Measurements from ENCODE around the gene NDUFA13.

Gene NDUFA13

GRCh38 chr19:19532806-19533701 is 17.0 kb downstream of the NDUFA13 start:
- H3K9me3 ChIP-seq (ENCODE audit: insufficient read depth, low read length): no peaks in the 10 kb centered on the region
- H3K9ac ChIP-seq (ENCODE audit: insufficient read length, low read depth): peak overlapping the region; percentile 63
- TF ChIP-seq SUZ12 (IDR thresholded peaks at IDR 0.05; ENCODE audit: extremely low read depth, insufficient read depth, insufficient read length): no peak
- no peak for TF ChIP-seq YY1 (IDR thresholded peaks at IDR 0.05; ENCODE audit: insufficient read depth, insufficient read length)
- TF ChIP-seq ZNF274 (IDR thresholded peaks at IDR 0.05; ENCODE audit: low read depth, low read length): no peak
- peaks cover 48% of the 10 kb centered on the region for H3K36me3 ChIP-seq (ENCODE audit: insufficient read depth, insufficient read length, low read length)
- H3K4me1 ChIP-seq (ENCODE audit: insufficient read depth, insufficient read length): peaks cover 33% of the 10 kb centered on the region
- H3K4me3 ChIP-seq (ENCODE audit: insufficient read length, low read depth): no peak overlapping the region
- DNase-seq (ENCODE audit: low read depth, low spot score): no peak
- H3K27me3 ChIP-seq (ENCODE audit: insufficient read depth, insufficient read length): no peaks in the 10 kb centered on the region

- no peak for DNase-seq (ENCODE audit: low read depth, low spot score)
- H3K9me3 ChIP-seq (ENCODE audit: insufficient read depth, low read length): no peaks in the 10 kb centered on the region
- no peak overlapping the region for H3K9ac ChIP-seq (ENCODE audit: insufficient read length, low read depth)
- TF ChIP-seq YY1 (IDR thresholded peaks at IDR 0.05; ENCODE audit: insufficient read depth, insufficient read length) (no peak), SUZ12 (IDR thresholded peaks at IDR 0.05; ENCODE audit: extremely low read depth, insufficient read depth, insufficient read length) (no peak), ZNF274 (IDR thresholded peaks at IDR 0.05; ENCODE audit: low read depth, low read length) (no peak)
- H3K4me1 ChIP-seq (ENCODE audit: insufficient read depth, insufficient read length): peaks cover 35% of the 10 kb centered on the region
- H3K27me3 ChIP-seq (ENCODE audit: insufficient read depth, insufficient read length): no peaks in the 10 kb centered on the region
- H3K36me3 ChIP-seq (ENCODE audit: insufficient read depth, insufficient read length, low read length): peaks cover 42% of the 10 kb centered on the region
- no peak overlapping the region for H3K4me3 ChIP-seq (ENCODE audit: insufficient read length, low read depth)
These were observed 17.8 kb downstream of the NDUFA13 start for GRCh38 chr19:19533841-19534240.

GRCh38 chr19:19534556-19535265 is 18.7 kb downstream of the NDUFA13 start:
- Histone ChIP-seq H3K27me3 (ENCODE audit: insufficient read depth, insufficient read length) (no peaks in the 10 kb centered on the region), H3K36me3 (ENCODE audit: insufficient read depth, insufficient read length, low read length) (peaks cover 33% of the 10 kb centered on the region), H3K9ac (ENCODE audit: insufficient read length, low read depth) (no peak overlapping the region), H3K4me3 (ENCODE audit: insufficient read length, low read depth) (no peak overlapping the region), H3K4me1 (ENCODE audit: insufficient read depth, insufficient read length) (peaks cover 32% of the 10 kb centered on the region), H3K9me3 (ENCODE audit: insufficient read depth, low read length) (no peaks in the 10 kb centered on the region)
- DNase-seq (ENCODE audit: low read depth, low spot score): no peak
- TF ChIP-seq YY1 (IDR thresholded peaks at IDR 0.05; ENCODE audit: insufficient read depth, insufficient read length) (no peak), ZNF274 (IDR thresholded peaks at IDR 0.05; ENCODE audit: low read depth, low read length) (no peak), SUZ12 (IDR thresholded peaks at IDR 0.05; ENCODE audit: extremely low read depth, insufficient read depth, insufficient read length) (no peak)

GRCh38 chr19:19535311-19536191 is 19.5 kb downstream of the NDUFA13 start:
- Histone ChIP-seq H3K27me3 (ENCODE audit: insufficient read depth, insufficient read length) (peaks cover 4% of the 10 kb centered on the region), H3K4me3 (ENCODE audit: insufficient read length, low read depth) (no peak overlapping the region)

GRCh38 chr19:19537075-19538048 is 21.3 kb downstream of the NDUFA13 start:
- TF ChIP-seq SUZ12 (IDR thresholded peaks at IDR 0.05; ENCODE audit: extremely low read depth, insufficient read depth, insufficient read length) (no peak), ZNF274 (IDR thresholded peaks at IDR 0.05; ENCODE audit: low read depth, low read length) (no peak), YY1 (IDR thresholded peaks at IDR 0.05; ENCODE audit: insufficient read depth, insufficient read length) (no peak)
- peak overlapping the region; percentile 66 for H3K4me3 ChIP-seq (ENCODE audit: insufficient read length, low read depth)
- peaks cover 7% of the 10 kb centered on the region for H3K27me3 ChIP-seq (ENCODE audit: insufficient read depth, insufficient read length)
- H3K9ac ChIP-seq (ENCODE audit: insufficient read length, low read depth): no peak overlapping the region
- H3K9me3 ChIP-seq (ENCODE audit: insufficient read depth, low read length): no peaks in the 10 kb centered on the region
- H3K36me3 ChIP-seq (ENCODE audit: insufficient read depth, insufficient read length, low read length): peaks cover 16% of the 10 kb centered on the region
- peaks cover 36% of the 10 kb centered on the region for H3K4me1 ChIP-seq (ENCODE audit: insufficient read depth, insufficient read length)
- no peak for DNase-seq (ENCODE audit: low read depth, low spot score)

More at GRCh38 chr19:19535311-19536191, 19.5 kb downstream of the NDUFA13 start:
- no peaks in the 10 kb centered on the region for H3K9me3 ChIP-seq (ENCODE audit: insufficient read depth, low read length)
- peaks cover 31% of the 10 kb centered on the region for H3K4me1 ChIP-seq (ENCODE audit: insufficient read depth, insufficient read length)
- peaks cover 27% of the 10 kb centered on the region for H3K36me3 ChIP-seq (ENCODE audit: insufficient read depth, insufficient read length, low read length)
- DNase-seq (ENCODE audit: low read depth, low spot score): no peak
- no peak overlapping the region for H3K9ac ChIP-seq (ENCODE audit: insufficient read length, low read depth)
- TF ChIP-seq YY1 (IDR thresholded peaks at IDR 0.05; ENCODE audit: insufficient read depth, insufficient read length) (no peak), SUZ12 (IDR thresholded peaks at IDR 0.05; ENCODE audit: extremely low read depth, insufficient read depth, insufficient read length) (no peak), ZNF274 (IDR thresholded peaks at IDR 0.05; ENCODE audit: low read depth, low read length) (no peak)

Measured in NT2/D1 (cell line).